ENCODE data around the gene PBX4.
"Not testable (repeated sequence)": the region's sequence is repeated elsewhere in the genome, so short reads cannot be mapped to it uniquely, and the experiment has no call there.

Gene PBX4

GRCh38 chr19:19618219-19619051 lies at the start of gene PBX4:
TSS of gene PBX4 (minus strand) at chr19:19618687. CDS start at chr19:19618629, 58 bp downstream.
- DNase-seq (ENCODE audit: low read depth in 2 of 2) = peak; percentile 98 to 99

DNA sequence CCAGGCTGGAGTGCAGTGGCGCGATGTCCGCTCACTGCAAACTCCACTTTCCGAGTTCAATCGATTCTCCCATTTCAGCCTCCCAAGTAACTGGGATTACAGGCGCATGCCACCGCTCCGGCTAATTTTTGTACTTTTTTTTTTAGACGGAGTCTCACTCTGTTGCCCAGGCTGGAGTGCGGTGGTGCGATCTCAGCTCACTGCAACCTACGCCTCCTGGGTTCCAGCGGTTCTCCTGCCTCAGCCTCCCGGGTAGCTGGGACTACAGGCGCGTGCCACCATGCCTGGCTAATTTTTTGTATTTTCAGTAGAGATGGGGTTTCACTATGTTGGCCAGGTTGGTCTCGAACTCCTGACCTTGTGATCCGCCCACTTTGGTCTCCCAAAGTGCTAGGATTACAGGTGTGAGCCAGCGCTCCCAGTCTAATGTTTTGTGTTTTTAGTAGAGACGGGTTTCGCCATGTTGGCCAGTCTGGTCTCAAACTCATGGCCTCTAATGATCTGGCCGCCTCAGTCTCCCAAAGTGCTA lies 47.0 kb upstream of the PBX4 start:
- not testable (repeated sequence) for DNase-seq (ENCODE audit: low read depth in 2 of 2)

GRCh38 chr19:19663256-19664120 lies 45.0 kb upstream of the PBX4 start, which contains the start of gene ATP13A1:
TSS of gene ATP13A1 (minus strand) at chr19:19663676. CDS start at chr19:19663666, 10 bp downstream.
- peak; percentile 85 to 86 for DNase-seq (ENCODE audit: low read depth in 2 of 2)

DNA sequence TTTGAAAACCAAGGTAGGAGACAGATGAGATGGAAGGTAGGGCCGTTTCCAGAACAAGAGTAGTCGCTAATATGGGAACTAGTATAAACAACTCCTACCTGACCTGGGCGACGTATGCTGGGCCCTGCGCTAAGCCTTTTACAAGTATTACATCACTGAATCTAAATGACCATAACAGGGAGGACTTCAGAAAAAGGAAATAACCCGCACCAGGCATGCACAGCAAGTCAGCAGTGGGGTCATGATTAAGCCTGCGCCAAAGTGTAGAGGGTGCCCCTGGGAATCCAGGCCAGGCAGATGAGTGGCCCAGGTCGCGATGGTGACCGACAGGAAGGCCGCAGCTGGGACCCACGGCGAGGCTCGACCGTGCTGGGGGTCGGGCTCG lies 44.4 kb upstream of the PBX4 start:
- no peak for DNase-seq (ENCODE audit: low read depth in 2 of 2)

GRCh38 chr19:19662344-19662743 lies 43.9 kb upstream of the PBX4 start:
- DNase-seq (ENCODE audit: low read depth in 2 of 2) = no peak

DNA sequence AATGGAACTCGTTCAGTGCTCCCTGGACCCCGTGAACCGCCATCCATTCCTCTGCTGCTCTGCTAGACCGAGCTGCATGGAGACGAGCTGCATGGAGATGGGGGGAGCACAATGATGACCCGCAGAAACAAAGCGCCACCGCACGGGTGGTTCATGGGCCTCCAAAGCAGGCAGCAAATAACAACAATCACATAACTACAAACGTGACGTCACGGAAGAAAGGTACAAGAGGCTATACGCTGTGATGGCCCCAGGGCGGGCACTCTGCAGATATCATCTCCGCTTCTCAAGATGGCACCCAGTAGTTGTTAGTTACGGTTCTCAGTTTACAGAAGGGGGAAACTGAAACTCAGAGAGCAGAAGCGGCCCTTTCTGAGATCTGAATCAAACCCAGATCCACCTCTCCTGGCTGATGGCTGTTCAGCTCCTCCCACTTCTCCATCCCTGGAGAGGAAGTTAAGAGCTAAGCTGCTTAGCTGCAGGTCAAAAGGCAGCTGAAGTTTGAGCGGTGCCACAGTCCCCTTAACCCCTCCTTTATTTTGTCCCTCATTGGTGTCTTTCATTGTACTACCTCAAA lies 43.3 kb upstream of the PBX4 start:
- DNase-seq (ENCODE audit: low read depth in 2 of 2) = no peak

GRCh38 chr19:19661141-19661674 lies 42.7 kb upstream of the PBX4 start:
- DNase-seq (ENCODE audit: low read depth in 2 of 2) = no peak

DNA sequence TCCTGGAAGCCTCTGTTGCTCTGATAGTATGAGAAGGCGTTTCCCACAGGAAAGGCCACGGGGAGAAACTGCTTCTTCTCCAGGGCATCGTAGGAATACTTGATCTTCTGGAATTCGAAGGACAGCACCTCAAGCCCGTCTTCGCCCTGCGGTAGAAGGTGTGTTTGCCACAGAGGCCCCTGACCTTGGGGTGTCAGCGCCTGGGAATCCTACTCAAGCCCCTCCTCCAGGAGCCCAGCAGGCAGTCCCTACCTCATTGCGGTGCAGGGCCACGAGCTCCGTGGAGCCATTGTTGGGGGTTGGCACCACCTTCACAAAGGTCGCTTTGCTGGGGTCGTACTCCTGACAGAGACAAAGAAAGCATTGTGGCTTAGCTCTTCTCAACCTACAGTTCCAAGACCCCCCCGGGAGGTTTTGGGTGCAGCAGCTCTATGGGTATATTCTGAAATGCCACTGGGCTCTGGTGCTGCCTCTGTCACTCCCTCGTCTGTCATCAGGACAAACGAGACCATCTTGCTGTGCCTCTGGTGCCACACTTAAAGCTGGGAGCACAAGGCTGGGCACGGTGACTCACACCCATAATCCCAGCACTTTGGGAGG lies 41.3 kb upstream of the PBX4 start:
- no peak for DNase-seq (ENCODE audit: low read depth in 2 of 2)

DNA sequence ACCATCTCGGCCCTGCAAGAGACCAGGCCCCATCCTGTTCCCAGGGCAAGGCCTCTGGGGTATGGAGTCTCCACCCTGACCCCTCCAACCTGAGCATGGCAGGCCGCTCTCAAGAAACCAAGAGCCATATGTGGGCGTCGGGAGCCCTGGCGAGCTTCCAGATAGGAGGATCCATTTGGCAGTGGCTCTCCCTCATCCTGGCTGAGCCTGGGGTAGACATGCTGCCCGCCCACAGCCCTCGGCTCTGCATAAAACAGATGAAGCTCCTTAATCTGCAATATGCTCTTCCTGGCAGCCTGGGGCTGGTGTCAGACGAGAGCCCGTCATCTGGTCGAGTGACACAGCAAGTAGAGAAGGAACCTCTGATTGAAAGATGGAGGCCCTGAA lies 38.9 kb upstream of the PBX4 start:
- no peak for DNase-seq (ENCODE audit: low read depth in 2 of 2)

DNA sequence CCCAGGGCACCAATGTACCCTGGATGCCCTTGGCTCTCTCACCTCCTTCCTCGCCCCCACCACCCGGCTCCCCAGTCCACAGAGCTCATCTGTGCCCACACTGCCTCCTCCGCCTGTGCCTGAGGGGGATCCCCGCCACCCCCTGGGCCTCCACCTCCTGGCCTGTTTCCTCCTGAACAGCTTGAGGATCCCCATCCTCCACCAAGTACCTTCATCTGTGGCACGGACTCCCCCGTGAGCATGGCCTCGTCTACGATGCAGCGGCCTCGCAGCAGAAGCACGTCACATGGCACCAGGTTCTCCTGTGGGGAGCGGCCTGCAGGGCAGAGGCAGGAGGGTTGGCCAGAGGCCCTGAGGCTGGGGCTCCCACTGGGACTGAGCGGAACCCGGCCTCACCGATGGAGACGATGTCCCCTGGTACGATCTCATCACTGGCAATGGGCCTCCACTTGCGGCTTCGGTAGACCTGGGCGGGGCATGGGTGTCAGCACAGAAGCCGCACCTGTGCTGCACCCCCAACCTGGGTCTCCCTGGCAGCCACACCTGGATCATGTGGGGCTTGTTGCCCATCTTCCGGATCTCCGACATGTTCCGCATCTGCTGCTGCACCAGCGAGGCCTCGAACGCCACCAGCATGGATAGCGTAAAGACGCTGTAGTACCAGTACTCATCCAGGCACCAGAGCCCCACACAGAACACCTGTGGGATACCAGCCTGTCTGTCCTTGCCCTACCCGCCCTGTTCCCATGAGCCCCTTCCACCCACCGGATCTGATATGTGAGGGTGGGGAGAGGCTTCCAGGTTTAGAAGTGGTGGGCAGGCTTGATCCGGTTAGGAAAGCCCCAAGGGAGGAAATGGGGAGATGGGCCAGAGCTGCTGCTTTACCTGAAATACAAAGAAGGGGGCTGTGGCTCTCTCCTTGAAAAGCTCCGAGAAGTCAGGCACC lies 38.2 kb upstream of the PBX4 start:
- DNase-seq (ENCODE audit: low read depth in 2 of 2) = no peak

GRCh38 chr19:19655641-19656343 lies 37.3 kb upstream of the PBX4 start:
- no peak for DNase-seq (ENCODE audit: low read depth in 2 of 2)

- no peak for DNase-seq (ENCODE audit: low read depth in 2 of 2)
Measured at GRCh38 chr19:19655051-19655594, 36.6 kb upstream of the PBX4 start.

DNA sequence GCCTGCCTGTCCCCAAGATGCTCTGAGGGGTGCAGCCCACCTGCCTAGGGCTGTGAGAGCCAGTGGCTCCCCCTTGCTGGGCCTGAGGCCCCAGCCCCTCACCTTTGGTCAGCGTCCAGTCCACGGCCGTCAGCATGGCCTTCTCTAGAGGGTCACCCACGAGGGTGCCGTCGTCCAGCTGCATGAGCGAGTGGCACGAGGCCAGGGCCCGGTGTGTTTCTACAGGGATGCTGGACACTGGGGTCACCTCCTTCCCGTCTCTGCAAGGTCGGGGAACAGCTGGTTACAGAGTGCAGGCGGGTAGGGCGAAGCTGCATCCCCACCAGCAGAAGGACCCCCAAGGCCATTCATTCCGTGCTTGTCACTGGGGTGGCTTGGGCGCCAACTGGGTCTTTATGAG lies 36.0 kb upstream of the PBX4 start:
- no peak for DNase-seq (ENCODE audit: low read depth in 2 of 2)

DNA sequence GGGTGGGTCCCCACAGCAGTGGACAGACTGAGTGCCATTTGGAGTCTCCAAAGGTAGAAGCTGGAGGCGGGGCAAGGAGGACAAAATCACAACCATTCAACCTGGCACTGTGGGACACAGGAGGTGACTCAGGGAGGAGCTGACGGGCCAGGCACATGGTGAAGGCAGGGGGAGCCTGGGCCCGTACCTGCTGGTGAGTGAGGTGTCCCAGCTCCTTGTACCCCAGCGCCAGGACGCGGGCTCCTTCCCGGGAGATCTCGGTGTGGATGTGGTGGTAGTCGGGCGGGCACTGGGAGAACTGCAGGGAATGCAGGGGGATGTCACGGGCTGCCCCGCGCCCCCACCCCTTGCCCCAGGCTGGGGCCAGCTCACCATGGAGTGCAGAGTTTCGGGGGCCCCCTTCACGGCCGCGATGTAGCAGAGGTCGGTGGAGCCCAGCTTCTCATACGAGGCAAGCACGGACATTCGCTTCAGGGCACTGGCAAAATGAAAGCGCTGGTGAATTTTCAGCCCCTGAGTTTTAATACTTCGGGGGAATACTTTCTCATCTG lies 35.2 kb upstream of the PBX4 start:
- no peak for DNase-seq (ENCODE audit: low read depth in 2 of 2)

DNA sequence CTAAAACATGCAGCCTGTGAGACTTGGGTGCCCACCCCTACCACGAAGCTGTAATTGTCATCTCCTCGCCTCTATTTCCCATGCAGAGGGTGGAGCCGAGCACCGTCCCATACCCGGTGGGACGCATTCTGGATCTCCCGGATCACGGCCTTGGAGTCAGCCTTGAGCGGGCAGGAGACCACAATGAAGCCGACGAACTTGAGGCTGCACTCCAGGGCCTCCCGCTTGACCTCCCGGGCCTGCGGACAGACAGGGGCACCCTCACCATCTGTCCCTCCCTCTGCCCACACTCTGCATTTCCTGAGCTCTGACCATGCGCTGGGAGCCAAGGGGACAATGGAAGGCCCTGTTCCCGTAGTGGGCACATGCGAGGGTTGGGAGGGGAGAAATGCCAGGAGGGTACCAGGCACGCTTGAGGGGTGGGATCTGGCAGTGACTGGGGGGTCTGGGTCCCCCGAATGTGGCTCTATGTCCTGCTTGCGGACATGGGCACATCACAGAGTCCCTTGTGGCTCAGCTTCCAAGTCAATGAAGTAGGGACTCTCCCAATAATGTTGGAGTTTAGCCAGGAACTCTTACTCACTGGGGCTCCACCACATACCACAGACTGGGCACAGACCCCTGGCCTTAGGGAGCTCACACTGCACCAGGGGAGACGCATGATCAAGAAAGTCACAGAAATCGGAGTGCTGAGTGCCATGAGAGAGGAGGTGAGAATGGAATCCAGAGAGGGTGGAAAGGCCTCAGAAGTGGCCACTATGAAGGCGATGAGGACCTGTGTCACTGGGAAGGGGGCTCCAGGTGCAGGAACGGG lies 34.2 kb upstream of the PBX4 start:
- no peak for DNase-seq (ENCODE audit: low read depth in 2 of 2)

GRCh38 chr19:19651076-19651475 lies 32.6 kb upstream of the PBX4 start:
- no peak for DNase-seq (ENCODE audit: low read depth in 2 of 2)

DNA sequence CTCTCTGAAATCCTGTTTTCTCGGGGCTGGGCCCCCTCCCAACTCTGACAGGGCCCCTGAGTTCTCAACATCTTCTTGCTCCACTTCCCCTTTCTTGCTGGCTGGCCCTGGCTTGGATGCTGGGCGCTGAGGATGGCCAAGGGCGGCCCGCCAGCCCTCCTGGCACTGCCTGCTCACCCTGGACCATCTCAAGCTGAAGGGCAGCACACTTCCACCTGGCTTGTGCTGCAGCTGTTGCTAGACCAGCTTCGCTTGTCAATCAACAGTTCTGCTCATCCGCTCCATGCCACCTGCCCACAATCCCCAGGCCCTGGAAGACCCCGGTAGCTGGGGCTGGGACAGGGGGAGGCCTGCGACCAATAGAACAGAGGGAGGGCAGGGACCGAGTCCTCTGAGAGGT lies 31.8 kb upstream of the PBX4 start:
- DNase-seq (ENCODE audit: low read depth in 2 of 2) = no peak

DNA sequence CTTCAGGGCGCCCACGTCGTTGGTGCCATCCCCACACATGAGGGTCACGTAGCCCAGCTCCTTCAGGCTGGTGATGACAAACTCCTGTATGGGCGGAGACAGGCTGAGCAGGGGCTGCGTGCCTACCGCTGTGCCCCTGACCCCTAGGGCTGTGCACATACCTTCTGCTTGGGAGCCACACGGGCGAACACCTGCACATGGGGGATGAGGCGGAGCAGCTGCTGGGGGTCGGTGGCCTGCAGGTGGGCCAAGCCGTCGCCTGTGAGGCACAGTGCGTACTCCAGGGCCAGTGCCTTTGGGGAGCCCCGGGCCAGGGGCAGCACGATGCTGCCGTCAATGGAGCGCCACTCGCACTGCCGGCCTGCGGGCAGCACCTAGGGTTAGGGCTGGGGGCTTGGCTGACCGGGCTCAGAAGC lies 31.1 kb upstream of the PBX4 start:
- DNase-seq (ENCODE audit: low read depth in 2 of 2) = no peak
